ENCODE measurements around the gene RIC8A. TPM values are rescaled to one million over a fixed set of nuclear protein-coding genes. Genes with fewer than 3 reads are reported as not detected.
"Not testable (repeated sequence)": the region's sequence is repeated elsewhere in the genome, so short reads cannot be mapped to it uniquely, and the experiment has no call there.

Gene RIC8A
- total and polyA plus RNA-seq, 4 experiments from 2014 or later, result 91.2 to 111 (median 101) TPM

DNA sequence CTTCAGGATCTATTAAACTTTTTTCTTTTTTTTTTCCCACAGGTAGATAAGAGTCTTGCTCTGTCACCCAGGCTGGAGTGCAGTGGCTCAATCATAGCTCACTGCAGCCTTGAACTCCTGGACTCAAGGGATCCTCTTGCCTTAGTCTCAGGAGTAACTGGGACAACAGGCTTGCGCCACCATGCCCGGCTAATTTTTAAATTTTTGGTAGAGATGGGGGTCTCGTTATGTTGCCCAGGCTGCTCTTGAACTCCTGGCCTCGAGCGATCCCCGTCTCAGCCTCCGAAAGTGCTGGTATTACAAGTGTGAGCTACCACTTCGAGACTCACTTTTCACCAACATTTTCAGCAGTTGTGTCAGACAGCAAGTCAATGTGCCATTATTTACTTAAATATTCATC lies 27.7 kb downstream of the RIC8A start:
- ChIA-PET CTCF (ENCODE audit: partially characterized antibody) (interaction anchor here (1.1 to 1.4 kb wide), 3 partner anchors 16 to 216 kb away, joined by 3 to 4 read pairs (median 4); no protein-coding TSS in a partner anchor), POLR2A (ENCODE audit: partially characterized antibody) (interaction anchor here (0.7 to 10.9 kb wide), 8 partner anchors 16 to 207 kb away, joined by 3 to 144 read pairs (median 14); partner anchors contain the start of genes BET1L, NLRP6, PGGHG and RIC8A)
- Mint-ChIP-seq H3K9me3 (no peaks in the 10 kb centered on the region), H3K36me3 (peaks cover 4 to 33% of the 10 kb centered on the region in 2 donors), H3K4me1 (peaks cover 21 to 50% (median 36%) of the 10 kb centered on the region in 4 donors), H3K27me3 (no peaks in the 10 kb centered on the region), H3K27ac (peak overlapping the region; percentile 88 to 97 (median 96)), H3K4me3 (peak overlapping the region; percentile 83 to 99 (median 89))
- peaks cover 8% of the 10 kb centered on the region for H3K36me3 ChIP-seq (ENCODE audit: insufficient read depth, low read length)
- no peak for DNase-seq
- peak overlapping the region in 1 of 2 donors; percentile 61 for H3K4me3 ChIP-seq (ENCODE audit: low read length in 2 of 2)
- intact Hi-C loops (cut with micrococcal nuclease), result loop anchor here (5.0 kb wide), 1 partner anchor 52 kb away; the partner anchor contains the start of gene PGGHG
- H3K27me3 ChIP-seq (ENCODE audit: insufficient read depth, low read length), result no peaks in the 10 kb centered on the region
- H3K4me1 ChIP-seq (ENCODE audit: insufficient read depth, low read length), result peaks cover 22% of the 10 kb centered on the region
- H3K27ac ChIP-seq (ENCODE audit: low read depth, low read length), result peak overlapping the region; percentile 100
- no peaks in the 10 kb centered on the region for H3K9me3 ChIP-seq (ENCODE audit: control insufficient read depth in 1 of 2, low read length in 2 of 2)

DNA sequence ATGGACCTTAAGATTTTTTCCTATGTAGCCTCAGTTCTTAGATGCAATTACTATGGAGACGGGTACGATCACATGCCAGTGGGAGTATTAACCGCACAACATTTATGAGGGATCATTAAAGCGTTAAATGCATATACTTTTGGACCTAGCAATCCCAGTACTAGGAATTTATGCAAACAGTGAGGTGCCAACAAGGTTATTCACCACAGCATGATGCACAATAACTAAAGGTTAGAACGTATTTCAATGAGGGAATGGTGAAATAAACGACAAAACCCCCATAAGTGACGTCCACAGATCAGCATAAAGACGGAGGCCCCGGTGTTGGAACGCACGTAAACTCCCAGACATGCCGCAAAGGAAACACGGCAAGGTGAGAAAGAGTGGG lies 28.1 kb downstream of the RIC8A start:
- Mint-ChIP-seq H3K36me3 (peaks cover 7 to 37% of the 10 kb centered on the region in 2 donors), H3K4me1 (peaks cover 23 to 54% (median 36%) of the 10 kb centered on the region in 4 donors), H3K9me3 (no peaks in the 10 kb centered on the region), H3K27me3 (no peaks in the 10 kb centered on the region), H3K4me3 (peak overlapping the region; percentile 83 to 99 (median 89)), H3K27ac (peak overlapping the region; percentile 88 to 97 (median 96))
- peaks cover 8% of the 10 kb centered on the region for H3K36me3 ChIP-seq (ENCODE audit: insufficient read depth, low read length)
- POLR2A ChIA-PET (ENCODE audit: partially characterized antibody), result interaction anchor here (0.8 to 10.9 kb wide), 10 partner anchors 15 to 213 kb away, joined by 3 to 144 read pairs (median 10); partner anchors contain the start of genes BET1L, NLRP6, PGGHG and RIC8A
- peak in 1 of 5 donors; percentile 93 for DNase-seq
- CTCF ChIA-PET (ENCODE audit: partially characterized antibody), result interaction anchor here (1.1 to 1.4 kb wide), 3 partner anchors 16 to 215 kb away, joined by 3 to 4 read pairs (median 4); no protein-coding TSS in a partner anchor
- peak overlapping the region; percentile 100 for H3K27ac ChIP-seq (ENCODE audit: low read depth, low read length)
- peaks cover 22% of the 10 kb centered on the region for H3K4me1 ChIP-seq (ENCODE audit: insufficient read depth, low read length)
- intact Hi-C loops (cut with micrococcal nuclease), result loop anchor here (5.0 kb wide), 1 partner anchor 52 kb away; the partner anchor contains the start of gene PGGHG
- H3K4me3 ChIP-seq (ENCODE audit: low read length in 2 of 2), result peak overlapping the region; percentile 24 to 61
- H3K27me3 ChIP-seq (ENCODE audit: insufficient read depth, low read length), result no peaks in the 10 kb centered on the region
- no peaks in the 10 kb centered on the region for H3K9me3 ChIP-seq (ENCODE audit: control insufficient read depth in 1 of 2, low read length in 2 of 2)

DNA sequence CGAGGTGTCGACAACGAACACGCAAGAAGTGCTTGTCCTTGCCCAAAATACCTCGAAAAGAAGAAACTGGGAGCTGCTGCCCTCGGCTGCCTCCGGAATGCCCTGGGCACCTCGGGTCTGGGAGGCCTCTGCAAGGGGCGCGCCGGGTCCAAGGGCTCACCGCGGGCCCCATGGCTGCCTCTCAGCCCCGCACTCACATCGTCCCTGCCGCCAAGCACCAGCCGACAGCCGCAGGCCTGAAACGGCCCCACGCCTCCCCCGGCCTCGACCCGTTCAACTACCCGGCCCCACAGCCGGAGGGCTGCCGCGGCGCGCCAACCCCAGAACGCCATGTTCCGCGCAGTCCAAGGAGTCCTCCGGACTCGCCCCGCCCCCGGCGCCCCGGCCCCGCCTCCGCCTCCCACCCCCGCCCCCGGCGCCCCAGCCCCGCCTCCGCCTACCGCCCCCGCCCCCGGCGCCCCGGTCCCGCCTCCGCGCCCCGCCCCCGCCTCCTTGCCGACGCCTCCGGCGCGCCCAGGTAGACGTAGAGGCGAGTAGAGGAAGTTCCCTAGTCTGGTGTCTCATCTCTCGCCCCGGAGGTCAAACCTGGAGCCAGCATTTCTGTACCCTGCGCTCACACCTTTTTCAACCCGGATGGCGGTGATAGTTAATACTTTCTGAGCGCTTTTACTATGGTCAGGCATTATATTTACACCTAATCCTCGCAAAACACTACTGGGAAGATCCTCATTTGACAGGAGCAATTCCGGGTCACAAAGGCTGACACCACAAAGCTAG lies 28.7 kb downstream of the RIC8A start, which contains the start of gene SIRT3:
TSS of gene SIRT3 (minus strand) at position 346 of the 777 bp plus-strand sequence. CDS start at position 332, 14 bp downstream.
- DNase-seq, result peak; percentile 87 to 91 (median 89)
- intact Hi-C loops (cut with micrococcal nuclease), result loop anchor here (1.0 to 5.0 kb wide), 5 partner anchors 29 to 270 kb away; partner anchors contain the start of genes BET1L, PGGHG and RIC8A
- peak within 1 kb of the TSS; percentile 97 to 100 (median 100) for H3K27ac Mint-ChIP-seq
- ChIA-PET CTCF (ENCODE audit: partially characterized antibody) (interaction anchor here (1.0 to 2.9 kb wide), 5 partner anchors 10 to 212 kb away, joined by 3 to 20 read pairs (median 4); partner anchors contain the start of genes BET1L and RIC8A), POLR2A (ENCODE audit: partially characterized antibody) (interaction anchor here (0.8 to 10.9 kb wide), 26 partner anchors 10 to 460 kb away, joined by 3 to 144 read pairs (median 5); partner anchors contain the start of genes BET1L, IFITM5, NLRP6 and PGGHG)
- Histone ChIP-seq H3K4me1 (ENCODE audit: insufficient read depth, low read length) (peaks cover 22% of the 10 kb centered on the region), H3K27ac (ENCODE audit: low read depth, low read length) (peak within 1 kb of the TSS; percentile 100), H3K9me3 (ENCODE audit: control insufficient read depth in 1 of 2, low read length in 2 of 2) (no peaks in the 10 kb centered on the region), H3K4me3 (ENCODE audit: low read length in 2 of 2) (peak within 1 kb of the TSS; percentile 96 to 100), H3K36me3 (ENCODE audit: insufficient read depth, low read length) (peaks cover 8% of the 10 kb centered on the region), H3K27me3 (ENCODE audit: insufficient read depth, low read length) (no peaks in the 10 kb centered on the region)
- peak within 1 kb of the TSS; percentile 98 to 100 (median 99) for H3K4me3 Mint-ChIP-seq
- peaks cover 8 to 39% of the 10 kb centered on the region in 2 donors for H3K36me3 Mint-ChIP-seq
- H3K4me1 Mint-ChIP-seq, result peaks cover 23 to 56% (median 37%) of the 10 kb centered on the region in 4 donors
- H3K27me3 Mint-ChIP-seq, result no peaks in the 10 kb centered on the region
- H3K9me3 Mint-ChIP-seq, result no peaks in the 10 kb centered on the region

DNA sequence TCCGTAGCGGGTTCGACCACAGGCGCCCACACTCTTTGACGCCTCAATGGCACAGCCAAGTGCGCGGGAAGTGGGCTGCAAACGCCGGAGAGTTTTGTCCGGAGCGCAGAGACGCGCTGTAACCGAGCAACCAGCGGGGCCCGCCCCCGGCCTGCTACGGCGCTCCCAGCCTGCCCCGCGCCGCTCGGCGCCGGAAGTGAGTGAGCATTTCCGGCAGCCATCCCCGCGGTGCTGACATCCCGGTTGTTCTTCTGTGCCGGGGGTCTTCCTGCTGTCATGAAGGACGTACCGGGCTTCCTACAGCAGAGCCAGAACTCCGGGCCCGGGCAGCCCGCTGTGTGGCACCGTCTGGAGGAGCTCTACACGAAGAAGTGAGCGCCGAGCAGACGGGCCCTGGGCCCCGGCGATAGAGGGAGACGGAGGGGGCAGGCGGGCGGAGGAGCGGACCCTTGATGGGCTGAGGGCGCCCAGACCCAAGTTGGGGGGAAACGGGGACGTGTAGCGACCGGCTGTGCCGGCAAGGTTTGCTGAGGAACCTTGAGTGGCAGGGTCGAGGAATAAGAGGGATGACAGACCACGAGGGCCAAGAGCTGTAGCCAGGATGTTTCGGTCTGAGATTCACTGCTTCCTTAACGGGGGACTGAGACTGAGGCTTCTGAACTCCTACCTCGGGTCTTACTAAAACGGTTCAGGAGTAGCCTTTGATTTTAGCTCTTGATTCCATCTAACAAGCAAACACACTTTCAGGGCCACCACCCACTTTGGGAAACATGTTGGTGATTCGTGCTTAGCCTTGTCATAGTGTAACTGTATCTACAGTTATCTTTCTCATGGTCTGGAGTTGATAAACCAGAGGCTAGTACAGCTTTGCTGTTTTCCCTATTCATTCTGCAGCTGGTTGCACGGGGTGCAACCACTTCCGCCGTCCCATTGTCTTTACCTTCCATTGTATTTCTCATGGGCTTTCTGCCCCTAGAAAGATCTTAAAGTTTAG lies 29.6 kb downstream of the RIC8A start, which contains the start of gene PSMD13:
TSS of gene PSMD13 (plus strand) at position 203 of the 994 bp plus-strand sequence. CDS start at position 277, 74 bp downstream.
- peaks cover 13% of the 10 kb centered on the region for H3K36me3 ChIP-seq (ENCODE audit: insufficient read depth, low read length)
- peak; percentile 85 to 90 (median 88) for DNase-seq
- ChIA-PET CTCF (ENCODE audit: partially characterized antibody) (interaction anchor here (0.8 to 2.9 kb wide), 13 partner anchors 9 to 214 kb away, joined by 3 to 20 read pairs (median 3); partner anchors contain the start of genes BET1L and RIC8A), POLR2A (ENCODE audit: partially characterized antibody) (interaction anchor here (0.7 to 10.9 kb wide), 29 partner anchors 9 to 459 kb away, joined by 3 to 144 read pairs (median 5); partner anchors contain the start of genes ANO9, BET1L, HRAS and IFITM5)
- H3K27me3 ChIP-seq (ENCODE audit: insufficient read depth, low read length), result no peaks in the 10 kb centered on the region
- H3K27me3 Mint-ChIP-seq, result no peaks in the 10 kb centered on the region
- H3K4me1 ChIP-seq (ENCODE audit: insufficient read depth, low read length), result peaks cover 22% of the 10 kb centered on the region
- intact Hi-C loops (cut with micrococcal nuclease), result loop anchor here (1.0 to 5.0 kb wide), 5 partner anchors 30 to 269 kb away; partner anchors contain the start of genes BET1L, PGGHG and RIC8A
- peaks cover 31 to 64% (median 46%) of the 10 kb centered on the region in 4 donors for H3K4me1 Mint-ChIP-seq
- H3K27ac ChIP-seq (ENCODE audit: low read depth, low read length), result peak within 1 kb of the TSS; percentile 100
- peak within 1 kb of the TSS; percentile 96 to 100 for H3K4me3 ChIP-seq (ENCODE audit: low read length in 2 of 2)
- H3K36me3 Mint-ChIP-seq, result peaks cover 17 to 48% of the 10 kb centered on the region in 2 donors
- peak within 1 kb of the TSS; percentile 97 to 100 (median 100) for H3K27ac Mint-ChIP-seq
- peak within 1 kb of the TSS; percentile 98 to 100 (median 99) for H3K4me3 Mint-ChIP-seq
- H3K9me3 ChIP-seq (ENCODE audit: control insufficient read depth in 1 of 2, low read length in 2 of 2), result no peaks in the 10 kb centered on the region
- H3K9me3 Mint-ChIP-seq, result no peaks in the 10 kb centered on the region

DNA sequence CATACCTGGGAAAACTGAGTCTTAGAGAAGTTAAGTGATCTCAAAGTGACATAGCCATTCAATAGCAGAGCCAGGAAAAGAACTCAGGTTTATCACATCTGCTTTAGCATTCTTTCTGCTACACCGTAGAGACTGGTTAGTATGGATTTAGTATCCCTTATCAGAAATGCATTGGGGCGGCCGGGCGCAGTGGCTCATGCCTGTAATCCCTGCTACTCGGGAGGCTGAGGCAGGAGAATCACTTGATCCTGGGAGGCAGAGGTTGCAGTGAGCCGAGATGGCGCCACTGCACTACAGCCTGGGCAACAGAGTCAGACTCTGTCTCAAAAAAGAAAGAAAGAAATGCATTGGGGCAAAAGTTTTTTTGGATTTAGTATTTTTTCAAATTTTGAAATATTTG lies 30.8 kb downstream of the RIC8A start:
- peak overlapping the region in 6 of 8 donors; percentile 1 to 100 (median 58) for H3K4me3 Mint-ChIP-seq
- Histone ChIP-seq H3K27ac (ENCODE audit: low read depth, low read length) (peak overlapping the region; percentile 100), H3K4me1 (ENCODE audit: insufficient read depth, low read length) (peaks cover 22% of the 10 kb centered on the region), H3K36me3 (ENCODE audit: insufficient read depth, low read length) (peaks cover 23% of the 10 kb centered on the region)
- CTCF ChIA-PET (ENCODE audit: partially characterized antibody), result interaction anchor here (1.0 to 2.9 kb wide), 6 partner anchors 13 to 212 kb away, joined by 3 to 20 read pairs (median 4); partner anchors contain the start of genes BET1L and RIC8A
- H3K27me3 ChIP-seq (ENCODE audit: insufficient read depth, low read length); DNase-seq; H3K27me3 Mint-ChIP-seq; H3K9me3 ChIP-seq (ENCODE audit: control insufficient read depth in 1 of 2, low read length in 2 of 2); H3K9me3 Mint-ChIP-seq; H3K4me3 ChIP-seq (ENCODE audit: low read length in 2 of 2): not testable (repeated sequence)
- peaks cover 34 to 71% (median 51%) of the 10 kb centered on the region in 4 donors for H3K4me1 Mint-ChIP-seq
- peak overlapping the region in 6 of 7 donors; percentile 29 to 100 (median 82) for H3K27ac Mint-ChIP-seq
- peaks cover 24 to 57% of the 10 kb centered on the region in 2 donors for H3K36me3 Mint-ChIP-seq
- intact Hi-C loops (cut with micrococcal nuclease), result loop anchor here (5.0 kb wide), 1 partner anchor 49 kb away; the partner anchor contains the start of gene PGGHG
- POLR2A ChIA-PET (ENCODE audit: partially characterized antibody), result interaction anchor here (1.5 to 10.9 kb wide), 7 partner anchors 12 to 297 kb away, joined by 5 to 144 read pairs (median 5); partner anchors contain the start of genes BET1L, HRAS, PGGHG and RIC8A

All from CD4-positive, alpha-beta memory T cell (primary cell).